LNCAP (cell line): Measurements from ENCODE around the gene TAF4.

Source experiments
- TF ChIP-seq, protein P1 (sequence below): fragments of 450-650 bp; IDR thresholded peaks from 2 replicates; pipeline ENCODE4 v1.5.1; 2017; ENCODE audit warnings: mild to moderate bottlenecking

The TAF4 gene

GRCh38 chr20:61969806-61970205 is 95.9 kb downstream of the TAF4 start:
- TF ChIP-seq, protein P1, sequence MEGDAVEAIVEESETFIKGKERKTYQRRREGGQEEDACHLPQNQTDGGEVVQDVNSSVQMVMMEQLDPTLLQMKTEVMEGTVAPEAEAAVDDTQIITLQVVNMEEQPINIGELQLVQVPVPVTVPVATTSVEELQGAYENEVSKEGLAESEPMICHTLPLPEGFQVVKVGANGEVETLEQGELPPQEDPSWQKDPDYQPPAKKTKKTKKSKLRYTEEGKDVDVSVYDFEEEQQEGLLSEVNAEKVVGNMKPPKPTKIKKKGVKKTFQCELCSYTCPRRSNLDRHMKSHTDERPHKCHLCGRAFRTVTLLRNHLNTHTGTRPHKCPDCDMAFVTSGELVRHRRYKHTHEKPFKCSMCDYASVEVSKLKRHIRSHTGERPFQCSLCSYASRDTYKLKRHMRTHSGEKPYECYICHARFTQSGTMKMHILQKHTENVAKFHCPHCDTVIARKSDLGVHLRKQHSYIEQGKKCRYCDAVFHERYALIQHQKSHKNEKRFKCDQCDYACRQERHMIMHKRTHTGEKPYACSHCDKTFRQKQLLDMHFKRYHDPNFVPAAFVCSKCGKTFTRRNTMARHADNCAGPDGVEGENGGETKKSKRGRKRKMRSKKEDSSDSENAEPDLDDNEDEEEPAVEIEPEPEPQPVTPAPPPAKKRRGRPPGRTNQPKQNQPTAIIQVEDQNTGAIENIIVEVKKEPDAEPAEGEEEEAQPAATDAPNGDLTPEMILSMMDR: no peak

- TF ChIP-seq, protein P1: no peak
Observed at GRCh38 chr20:61968932-61969331, 96.7 kb downstream of the TAF4 start.

- TF ChIP-seq, protein P1: no peak
Observed at GRCh38 chr20:61968036-61968810, 97.5 kb downstream of the TAF4 start.

DNA sequence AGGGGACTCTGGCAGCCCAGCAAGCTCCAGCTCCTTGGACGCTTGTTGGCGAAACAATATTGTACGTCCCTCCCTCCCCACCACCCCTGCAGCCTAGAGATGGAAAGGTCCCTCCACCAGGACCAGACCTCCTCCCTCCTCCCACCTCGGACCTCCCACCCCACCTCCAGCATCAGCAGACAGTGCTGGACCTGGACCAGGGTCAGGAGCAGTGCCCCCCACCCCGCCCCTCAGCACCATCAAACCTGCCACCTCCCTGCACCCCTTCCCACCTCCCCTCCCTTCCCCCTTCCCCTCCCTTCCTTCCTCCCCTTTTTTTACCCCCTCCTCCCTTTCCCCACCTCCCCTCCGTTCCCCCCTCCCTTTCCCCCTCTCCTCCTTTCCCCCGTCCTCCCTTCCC is 98.4 kb downstream of the TAF4 start:
- TF ChIP-seq, protein P1: no peak

- TF ChIP-seq, protein P1: no peak
Observed at GRCh38 chr20:61966492-61967244, 99.0 kb downstream of the TAF4 start.

- TF ChIP-seq, protein P1: no peak
Observed at GRCh38 chr20:61965606-61966491, 99.8 kb downstream of the TAF4 start.
